NT2/D1 (cell line): ENCODE measurements around the gene SLC6A5.

Experiments used
- SUZ12 ChIP-seq: IDR thresholded peaks from 2 replicates; pipeline ENCODE4 v1.6.1; 2011; ENCODE audit not compliant: insufficient read length, insufficient read depth; ENCODE audit errors: extremely low read depth
- YY1 ChIP-seq: IDR thresholded peaks from 2 replicates; pipeline ENCODE4 v1.6.1; 2011; ENCODE audit not compliant: insufficient read length, insufficient read depth
- ZNF274 ChIP-seq: IDR thresholded peaks from 2 replicates; pipeline ENCODE4 v1.6.1; 2011; ENCODE audit warnings: mild to moderate bottlenecking, low read depth, low read length

GRCh38 chr11:20676658-20677057 is 77.2 kb downstream of the SLC6A5 start:
- TF ChIP-seq ZNF274 = no peak
- TF ChIP-seq SUZ12 = no peak
- no peak for TF ChIP-seq YY1
